DND-41 (cell line): ENCODE measurements around the gene SPP2.

Source experiments
- ATAC-seq: fragments of 200-7000 bp; cut with Tn5 transposase; 3 replicates; pipeline ENCODE4 v1.9.1; 2021; ENCODE audit warnings: low read depth; ENCODE audit not compliant: insufficient read depth
- DNase-seq: peaks from one replicate; pipeline ENCODE4 v3.0.0-alpha.2; 2020
- H2AFZ ChIP-seq: 2 replicates; pipeline ENCODE4 v1.6.0; 2012; ENCODE audit warnings: low read depth, low read length
- H3K27ac ChIP-seq: 2 replicates; pipeline ENCODE4 v1.5.1; 2012; ENCODE audit warnings: low read length, inconsistent platforms
- H3K27me3 ChIP-seq: fragments of 200-600 bp; sonication (generic); 2 replicates; pipeline ENCODE4 v1.6.0; 2012; ENCODE audit warnings: low read length, mild to moderate bottlenecking, inconsistent platforms; ENCODE audit not compliant: insufficient read depth, poor library complexity
- H3K36me3 ChIP-seq: 2 replicates; pipeline ENCODE4 v1.5.1; 2012; ENCODE audit warnings: low read length, inconsistent platforms; ENCODE audit not compliant: insufficient read depth
- H3K4me1 ChIP-seq: 2 replicates; pipeline ENCODE4 v1.5.1; 2012; ENCODE audit warnings: mild to moderate bottlenecking, low read length; ENCODE audit not compliant: insufficient read depth
- H3K4me2 ChIP-seq: 2 replicates; pipeline ENCODE4 v1.6.0; 2012; ENCODE audit warnings: mild to moderate bottlenecking, moderate library complexity, low read length, inconsistent platforms; ENCODE audit not compliant: insufficient read depth
- H3K4me3 ChIP-seq, 2 experiments: fragments of 200-600 bp in 1 of 2; shearing (Covaris generic) in 1 of 2; 2 replicates each; pipeline ENCODE4 v1.5.1; 2012 to 2016; ENCODE audit warnings: inconsistent platforms in 2 of 2, low read length in 2 of 2, mild to moderate bottlenecking in 2 of 2, low read depth in 1 of 2, moderate library complexity in 1 of 2
- H3K79me2 ChIP-seq: 2 replicates; pipeline ENCODE4 v1.6.0; 2012; ENCODE audit warnings: low read length, inconsistent platforms; ENCODE audit not compliant: insufficient read depth
- H3K9ac ChIP-seq: 2 replicates; pipeline ENCODE4 v1.6.0; 2012; ENCODE audit warnings: low read depth, mild to moderate bottlenecking, inconsistent platforms, low read length, moderate library complexity
- H3K9me3 ChIP-seq: 2 replicates; pipeline ENCODE4 v1.5.1; 2012; ENCODE audit warnings: low read length, moderate library complexity, mild to moderate bottlenecking, inconsistent platforms; ENCODE audit not compliant: insufficient read depth, severe bottlenecking
- H4K20me1 ChIP-seq: 2 replicates; pipeline ENCODE4 v1.6.0; 2012; ENCODE audit warnings: low read length; ENCODE audit not compliant: insufficient read depth
- CTCF ChIP-seq: IDR thresholded peaks from 2 replicates; pipeline ENCODE4 v1.5.1; 2012; ENCODE audit warnings: borderline replicate concordance, low read length, moderate library complexity, mild to moderate bottlenecking; ENCODE audit not compliant: poor library complexity, severe bottlenecking; ENCODE audit errors: extremely low read depth
- EZH2 ChIP-seq: IDR thresholded peaks from 3 replicates; pipeline ENCODE4 v1.6.1; 2012; ENCODE audit warnings: borderline replicate concordance, low read depth, mild to moderate bottlenecking, moderate library complexity, low read length, inconsistent platforms; ENCODE audit not compliant: severe bottlenecking

Gene SPP2

GRCh38 chr2:234072454-234072853 is 22.0 kb downstream of the SPP2 start:
- H3K9ac ChIP-seq = no peak overlapping the region
- H3K27ac ChIP-seq = no peak overlapping the region
- no peak overlapping the region for H2AFZ ChIP-seq
- no peak for TF ChIP-seq CTCF
- no peak for TF ChIP-seq EZH2
- H4K20me1 ChIP-seq = no peaks in the 10 kb centered on the region
- no peak overlapping the region for H3K4me2 ChIP-seq
- H3K79me2 ChIP-seq = no peaks in the 10 kb centered on the region
- H3K9me3 ChIP-seq = peaks cover 2% of the 10 kb centered on the region
- no peaks in the 10 kb centered on the region for H3K36me3 ChIP-seq
- ATAC-seq (no peak), DNase-seq (no peak)
- H3K4me3 ChIP-seq = no peak overlapping the region
- no peaks in the 10 kb centered on the region for H3K27me3 ChIP-seq
- H3K4me1 ChIP-seq = no peaks in the 10 kb centered on the region; the same call in 1 of the 2 replicates

- DNase-seq (no peak), ATAC-seq (no peak)
- Histone ChIP-seq H3K4me2 (no peak overlapping the region), H2AFZ (no peak overlapping the region), H3K4me3 (no peak overlapping the region), H3K36me3 (no peaks in the 10 kb centered on the region), H3K27ac (no peak overlapping the region), H3K27me3 (no peaks in the 10 kb centered on the region), H3K9me3 (no peaks in the 10 kb centered on the region), H3K4me1 (no peaks in the 10 kb centered on the region; the same call in 1 of the 2 replicates), H3K9ac (no peak overlapping the region), H4K20me1 (no peaks in the 10 kb centered on the region), H3K79me2 (no peaks in the 10 kb centered on the region)
- no peak for TF ChIP-seq CTCF
- no peak for TF ChIP-seq EZH2
These were observed 24.4 kb downstream of the SPP2 start for GRCh38 chr2:234074751-234075517.

GRCh38 chr2:234075518-234075915 is 25.0 kb downstream of the SPP2 start:
- no peak overlapping the region for H3K9ac ChIP-seq
- no peaks in the 10 kb centered on the region for H3K36me3 ChIP-seq
- no peaks in the 10 kb centered on the region for H3K79me2 ChIP-seq
- H3K4me2 ChIP-seq = no peak overlapping the region
- no peak for ATAC-seq
- DNase-seq = no peak
- no peak overlapping the region for H2AFZ ChIP-seq
- H3K4me3 ChIP-seq = no peak overlapping the region
- no peaks in the 10 kb centered on the region for H3K9me3 ChIP-seq
- TF ChIP-seq CTCF (no peak), EZH2 (no peak)
- H4K20me1 ChIP-seq = no peaks in the 10 kb centered on the region
- no peaks in the 10 kb centered on the region; the same call in 1 of the 2 replicates for H3K4me1 ChIP-seq
- no peak overlapping the region for H3K27ac ChIP-seq
- no peaks in the 10 kb centered on the region for H3K27me3 ChIP-seq
